GM21526 (cell line): Measurements from ENCODE around the gene DCAF7.

Experiments used
- ATAC-seq: cut with Tn5 transposase; IDR thresholded peaks from one replicate; pipeline ENCODE4 v1.9.1; 2021; ENCODE audit warnings: moderate library complexity; ENCODE audit not compliant: unreplicated experiment, low FRiP score

The DCAF7 gene

DNA sequence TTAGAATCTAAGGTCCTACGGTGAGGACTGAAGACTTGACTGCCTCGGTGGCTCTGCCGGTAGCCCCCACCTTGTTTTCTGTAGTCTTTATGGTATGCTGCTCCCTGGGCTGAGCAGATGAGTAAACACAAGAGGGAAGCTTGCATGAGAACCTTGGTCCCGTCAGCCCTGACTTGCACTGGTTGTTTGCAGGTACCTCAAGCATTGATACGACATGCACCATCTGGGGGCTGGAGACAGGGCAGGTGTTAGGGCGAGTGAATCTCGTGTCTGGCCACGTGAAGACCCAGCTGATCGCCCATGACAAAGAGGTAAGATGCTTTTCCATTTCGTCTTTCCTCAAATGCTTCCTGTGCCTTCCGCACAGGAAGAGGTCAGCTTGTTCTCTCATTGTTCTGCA lies 29.4 kb downstream of the DCAF7 start:
- ATAC-seq, result no peak

DNA sequence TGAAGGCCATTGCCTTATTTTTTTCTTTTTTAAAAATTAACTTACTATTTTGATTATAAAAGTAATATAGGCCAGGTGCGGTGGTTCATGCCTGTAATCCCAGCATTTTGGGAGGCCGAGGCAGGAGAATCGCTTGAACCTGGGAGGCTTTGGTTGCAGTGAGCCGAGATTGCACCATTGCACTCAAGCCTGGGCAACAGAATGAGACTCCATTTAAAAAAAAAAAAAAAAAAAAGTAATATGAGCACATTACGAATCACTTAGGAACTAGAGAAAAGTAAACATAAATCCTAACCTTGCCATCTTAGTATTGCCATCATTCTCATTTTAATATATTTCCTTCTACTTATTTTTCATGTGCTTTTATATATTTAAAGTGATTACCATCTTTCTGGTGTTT lies 37.5 kb downstream of the DCAF7 start:
- no peak for ATAC-seq

DNA sequence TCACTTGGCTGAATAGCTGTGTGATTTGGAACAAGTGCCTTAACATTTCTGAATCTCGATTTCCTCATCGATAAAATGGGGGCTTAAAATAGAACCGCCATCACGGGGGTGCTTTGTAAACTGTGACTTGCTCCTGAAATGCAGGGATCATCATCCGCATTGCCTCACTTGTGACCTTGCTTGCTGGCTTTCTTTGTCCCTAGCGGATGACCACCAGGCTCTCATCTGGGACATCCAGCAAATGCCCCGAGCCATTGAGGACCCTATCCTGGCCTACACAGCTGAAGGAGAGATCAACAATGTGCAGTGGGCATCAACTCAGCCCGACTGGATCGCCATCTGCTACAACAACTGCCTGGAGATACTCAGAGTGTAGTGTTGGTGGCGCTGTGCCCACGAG lies 38.5 kb downstream of the DCAF7 start:
- no peak for ATAC-seq

DNA sequence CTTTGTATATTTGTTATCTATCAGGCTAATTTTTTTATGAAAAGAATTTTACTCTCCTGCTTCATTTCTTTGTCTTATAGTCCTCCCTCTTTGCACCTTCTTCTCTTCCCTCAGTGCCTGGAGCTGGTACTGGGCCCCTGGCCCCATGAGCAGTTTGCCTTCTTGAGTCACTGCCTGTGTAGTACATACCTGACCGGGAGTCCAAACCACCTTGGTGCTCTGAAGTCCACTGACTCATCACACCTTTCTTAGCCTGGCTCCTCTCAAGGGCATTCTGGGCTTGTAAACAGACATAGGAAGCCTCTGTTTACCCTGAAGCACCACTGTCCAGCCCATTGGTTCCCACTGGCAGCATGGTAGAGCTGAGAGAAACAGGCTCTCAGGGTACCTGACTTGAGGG lies 39.4 kb downstream of the DCAF7 start:
- ATAC-seq, result no peak

DNA sequence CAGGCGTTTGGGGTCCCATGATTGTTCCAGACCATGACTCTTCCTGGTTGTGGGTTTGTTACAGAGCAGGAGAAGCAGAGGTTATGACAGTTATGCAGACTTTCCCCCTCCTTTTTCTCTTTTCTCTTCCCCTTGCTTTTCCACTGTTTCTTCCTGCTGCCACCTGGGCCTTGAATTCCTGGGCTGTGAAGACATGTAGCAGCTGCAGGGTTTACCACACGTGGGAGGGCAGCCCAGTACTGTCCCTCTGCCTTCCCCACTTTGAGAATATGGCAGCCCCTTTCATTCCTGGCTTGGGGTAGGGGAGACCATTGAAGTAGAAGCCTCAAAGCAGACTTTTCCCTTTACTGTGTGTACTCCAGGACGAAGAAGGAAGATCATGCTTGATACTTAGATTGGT lies 42.5 kb downstream of the DCAF7 start:
- no peak for ATAC-seq

DNA sequence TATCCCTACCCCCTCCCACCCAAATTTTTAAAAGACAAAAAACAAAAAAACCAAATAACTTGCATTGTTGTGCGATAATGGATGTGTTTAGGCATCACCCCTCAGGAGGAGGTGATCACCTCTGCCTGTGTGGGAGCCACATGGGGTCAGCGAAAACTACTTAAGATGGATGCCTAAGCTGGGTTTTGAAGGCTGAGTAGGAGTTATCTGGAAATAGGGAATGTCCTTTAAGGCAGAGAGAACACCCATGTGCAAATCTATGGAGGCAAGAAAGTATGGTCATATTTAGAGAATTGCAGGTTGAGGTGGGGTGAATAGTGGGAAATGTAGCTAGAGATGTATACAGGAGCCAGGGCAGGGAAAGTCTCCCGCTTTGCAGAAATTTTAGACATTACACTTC lies 44.9 kb downstream of the DCAF7 start:
- no peak for ATAC-seq

DNA sequence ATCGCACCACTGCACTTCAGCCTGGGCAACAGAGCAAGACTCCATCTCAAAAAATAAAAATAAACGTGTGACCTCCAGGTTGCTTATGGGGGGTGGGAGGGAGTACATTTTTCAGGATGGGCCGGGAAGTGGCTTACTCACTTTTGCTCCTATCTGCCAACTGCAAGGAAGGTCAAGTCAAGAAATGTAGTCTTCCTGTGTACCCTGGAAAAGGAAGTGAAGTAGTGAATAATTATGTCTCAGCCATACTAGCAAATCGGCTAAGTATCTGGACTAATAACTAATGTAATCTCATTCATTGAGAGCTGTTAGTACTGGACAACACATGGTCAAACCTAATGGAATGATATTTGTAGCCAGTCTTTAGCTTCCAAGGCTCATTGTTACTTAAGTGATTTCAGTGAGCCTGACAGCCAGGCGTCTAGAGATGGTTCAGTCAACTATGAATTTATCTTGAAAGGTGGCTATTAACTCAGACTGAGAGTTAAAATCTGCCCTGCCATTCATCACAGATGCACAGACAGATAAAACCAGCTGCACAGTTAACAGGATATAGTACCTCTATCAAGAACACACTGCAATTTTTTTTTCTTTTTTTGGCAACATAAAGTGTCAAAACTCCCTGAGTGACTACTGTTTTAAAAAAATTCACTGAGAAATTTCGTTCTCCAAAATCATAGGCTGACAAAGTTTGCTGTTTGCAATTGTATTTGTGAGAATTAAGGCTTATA lies 46.7 kb downstream of the DCAF7 start:
- ATAC-seq, result no peak

DNA sequence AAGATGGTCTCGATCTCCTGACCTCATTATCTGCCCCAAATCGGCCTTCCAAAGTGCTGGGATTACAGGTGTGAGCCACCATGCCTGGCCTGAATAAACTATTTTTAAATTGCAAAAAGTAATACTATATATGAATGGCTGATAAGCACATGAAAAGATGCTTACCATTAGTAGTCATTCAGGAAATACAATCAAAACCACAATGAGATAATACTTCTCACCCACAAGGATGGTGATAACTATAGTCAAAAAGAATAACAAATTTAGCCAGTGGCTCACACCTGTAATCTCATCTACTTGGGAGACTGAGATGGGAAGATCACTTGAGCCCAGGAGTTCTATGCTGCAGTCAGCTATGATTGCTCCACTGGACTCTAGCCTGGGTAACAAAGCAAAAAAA lies 48.0 kb downstream of the DCAF7 start:
- no peak for ATAC-seq

DNA sequence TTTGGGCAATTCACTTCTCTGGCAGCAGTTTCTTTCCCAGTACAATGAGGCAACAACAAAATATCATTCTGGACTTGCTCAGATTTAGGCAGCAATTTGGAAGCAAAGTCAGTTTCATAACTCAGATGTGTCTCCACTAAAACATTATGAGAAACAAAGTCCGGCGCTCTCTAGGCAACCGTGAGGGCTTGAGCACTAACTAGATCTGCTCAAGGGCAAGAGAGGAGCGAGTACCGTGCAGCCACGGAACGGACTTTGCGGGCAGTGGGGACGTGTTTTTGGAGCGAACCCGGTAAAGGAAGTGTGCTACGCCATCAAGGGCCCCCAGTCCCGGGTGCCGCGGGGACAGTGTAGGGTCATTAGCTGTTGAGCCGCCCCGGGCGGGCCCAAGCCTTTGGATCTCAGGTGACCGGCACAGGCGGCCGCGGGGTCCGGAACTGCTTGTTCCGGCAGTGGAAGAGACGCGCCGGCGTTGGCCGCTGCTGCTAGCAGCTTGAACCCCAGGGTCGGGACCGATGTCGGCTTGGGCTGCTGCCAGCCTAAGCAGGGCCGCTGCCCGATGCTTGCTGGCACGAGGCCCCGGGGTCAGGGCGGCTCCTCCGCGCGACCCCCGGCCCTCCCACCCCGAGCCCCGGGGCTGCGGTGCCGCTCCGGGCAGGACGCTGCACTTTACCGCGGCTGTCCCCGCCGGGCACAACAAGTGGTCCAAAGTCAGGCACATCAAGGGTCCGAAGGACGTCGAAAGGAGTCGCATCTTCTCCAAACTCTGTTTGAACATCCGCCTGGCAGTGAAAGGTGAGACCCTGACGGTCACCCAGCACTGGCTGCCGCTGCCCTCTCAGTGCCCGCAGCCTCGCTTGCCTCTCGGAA lies 50.5 kb downstream of the DCAF7 start, which contains the start of gene TACO1:
Gene TACO1, plus strand, starts transcription at position 327 of the 870 bp plus-strand sequence. Its CDS starts 189 bp downstream, at position 516.
- peak; percentile 79 for ATAC-seq

DNA sequence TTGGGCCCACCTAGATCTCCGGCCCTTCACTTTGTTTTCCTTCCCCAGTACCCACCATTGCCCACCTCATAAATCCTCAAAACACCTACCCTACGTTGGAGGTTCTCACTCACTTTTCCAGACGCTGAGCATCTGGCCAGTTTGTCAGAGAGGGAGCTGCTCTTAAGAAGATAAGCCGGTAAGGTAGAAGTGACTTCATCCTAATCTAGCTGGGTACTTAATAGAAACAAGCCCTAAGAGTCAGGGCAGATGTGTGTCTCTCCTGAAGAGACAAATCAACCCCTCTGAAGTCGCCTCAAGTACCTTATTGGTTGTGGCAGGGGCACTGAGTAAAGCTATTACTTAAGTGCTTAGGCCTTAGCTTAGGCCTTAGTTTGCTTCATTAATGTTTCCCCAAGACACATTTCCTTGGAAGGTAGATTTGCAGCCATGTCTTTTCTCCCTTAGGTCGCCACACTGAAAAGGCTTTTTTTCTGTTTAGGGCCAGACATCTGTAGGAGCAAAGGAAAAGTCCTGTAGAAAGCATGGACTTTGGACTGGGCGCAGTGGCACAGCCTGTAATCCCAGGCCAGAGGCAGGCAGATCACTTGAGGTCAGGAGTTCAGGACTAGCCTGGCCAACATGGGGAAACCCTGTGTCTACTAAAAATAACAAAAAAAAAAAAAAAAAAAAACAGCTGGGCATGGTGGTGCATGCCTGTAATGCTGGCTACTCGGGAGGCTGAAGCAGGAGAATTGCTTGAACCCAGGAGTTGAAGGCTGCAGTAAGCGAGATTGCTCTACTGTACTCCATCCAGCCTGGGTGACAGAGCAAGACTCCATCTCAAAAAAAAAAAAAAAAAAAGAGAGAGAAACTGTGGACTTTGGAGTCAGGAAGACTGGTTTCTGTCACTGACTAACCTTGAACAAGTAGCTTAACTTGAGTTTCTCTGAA lies 51.4 kb downstream of the DCAF7 start:
- ATAC-seq, result no peak

DNA sequence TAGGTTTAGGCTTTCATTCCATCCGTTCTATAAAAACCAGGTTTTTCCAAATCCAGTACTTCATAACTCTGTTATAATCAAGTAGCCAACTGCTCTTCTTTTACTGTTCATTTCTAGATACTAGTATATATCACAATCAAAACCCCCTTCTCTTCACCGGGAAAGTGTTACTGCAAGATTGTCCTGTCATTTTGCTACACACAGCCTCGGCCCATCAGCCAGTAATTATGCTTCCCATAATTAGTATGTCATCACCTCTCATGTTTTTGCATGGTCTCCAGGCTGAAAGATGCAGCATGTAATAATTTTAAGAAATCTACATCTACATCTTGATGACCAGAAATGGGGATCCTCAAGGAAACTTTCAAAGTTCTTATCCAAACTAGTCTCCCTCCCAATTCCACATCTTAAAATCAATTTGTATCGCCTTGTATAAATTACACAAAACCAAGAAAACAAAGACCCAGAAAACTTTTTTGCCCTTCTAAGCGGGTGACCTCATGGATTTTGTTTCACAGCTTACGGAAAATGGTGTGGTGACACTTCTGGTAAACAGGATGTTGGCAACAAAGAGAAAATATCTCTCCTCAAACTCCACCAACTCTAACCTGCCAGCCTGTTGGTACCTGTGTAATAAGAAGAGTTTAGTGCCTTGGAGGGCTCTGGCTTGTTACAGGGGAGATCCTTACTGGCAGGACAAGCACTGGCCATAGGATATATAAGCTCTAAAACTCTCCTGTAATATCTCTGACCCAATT lies 59.7 kb downstream of the DCAF7 start:
- no peak for ATAC-seq

DNA sequence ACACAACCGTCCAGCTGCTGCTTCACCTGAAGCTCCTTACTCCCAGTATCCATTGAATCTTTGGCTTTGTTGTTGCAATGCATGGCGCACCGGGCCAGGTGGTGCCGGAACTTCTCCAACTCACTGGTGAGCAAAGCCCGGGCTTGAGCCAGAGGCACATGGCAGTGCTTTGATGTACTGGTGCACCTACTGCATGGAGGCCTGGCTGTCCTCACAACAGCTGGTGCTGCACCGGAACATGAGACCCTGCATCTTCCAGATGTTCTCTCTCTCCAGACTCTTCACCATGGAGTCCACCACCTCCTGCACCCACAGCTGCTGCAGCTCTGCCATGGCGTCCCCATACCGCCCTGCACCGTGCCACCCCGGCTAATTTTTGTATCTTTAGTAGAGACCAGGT lies 60.6 kb downstream of the DCAF7 start:
- no peak for ATAC-seq

DNA sequence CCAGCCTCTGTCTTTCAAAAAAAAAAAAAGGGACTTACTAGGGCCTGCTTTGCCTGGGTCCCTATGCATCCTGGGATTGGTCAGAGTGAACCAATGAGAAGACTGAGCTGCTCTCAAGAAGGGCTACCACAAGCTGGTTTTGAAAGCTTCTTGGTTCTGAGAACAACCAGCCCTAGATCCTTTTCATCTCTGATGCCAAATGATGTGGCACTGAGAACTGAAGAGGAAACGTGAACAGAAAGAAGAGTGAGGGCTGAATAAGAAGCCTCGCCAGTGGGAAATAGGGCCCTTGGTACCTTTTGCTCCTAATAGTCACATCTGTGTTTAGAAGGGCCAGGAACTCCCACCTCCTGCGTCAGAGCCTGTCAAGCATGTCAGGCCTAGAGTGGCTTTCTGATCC lies 61.1 kb downstream of the DCAF7 start:
- ATAC-seq, result no peak

DNA sequence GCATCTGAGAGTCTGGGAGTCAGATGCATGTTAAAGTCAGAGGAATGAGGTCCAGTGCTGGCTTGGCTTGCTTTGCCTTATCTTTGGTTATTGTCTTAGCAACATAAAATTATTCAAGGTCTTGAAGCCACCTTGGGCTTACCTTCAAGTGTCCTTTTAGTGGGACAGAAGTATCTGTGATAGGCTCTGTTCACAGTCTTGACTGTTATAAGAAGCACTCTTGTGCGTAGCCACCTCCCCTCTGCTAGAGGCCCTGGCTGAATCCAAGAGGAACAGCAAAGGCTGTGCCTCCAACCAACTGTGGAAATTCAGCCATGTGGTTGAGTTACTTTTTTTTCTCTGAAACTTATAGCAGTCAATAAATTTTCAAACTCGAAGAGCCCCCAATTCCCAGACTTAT lies 63.4 kb downstream of the DCAF7 start:
- no peak for ATAC-seq

DNA sequence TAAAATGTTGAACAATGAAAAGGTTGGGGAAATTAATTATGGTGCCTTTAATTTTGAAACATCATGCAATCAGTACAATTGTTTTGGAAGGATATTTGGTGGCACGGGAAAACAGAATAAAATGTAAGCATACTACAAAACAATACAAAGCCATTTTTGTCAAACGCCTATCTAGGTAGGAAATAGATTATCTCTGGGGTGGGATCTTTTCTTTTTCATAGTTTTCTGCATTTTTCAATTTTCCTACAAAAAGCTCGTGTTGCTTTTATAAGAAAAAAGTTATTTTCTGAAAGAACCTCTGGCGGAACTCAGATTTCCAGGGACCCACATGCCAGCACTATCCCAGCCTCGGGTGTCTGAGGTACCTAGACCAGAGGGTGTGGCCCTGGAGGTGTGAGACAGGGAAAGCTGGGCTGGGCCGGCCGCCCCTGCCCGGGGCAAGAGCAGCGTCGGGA lies 71.0 kb downstream of the DCAF7 start:
- ATAC-seq, result no peak

DNA sequence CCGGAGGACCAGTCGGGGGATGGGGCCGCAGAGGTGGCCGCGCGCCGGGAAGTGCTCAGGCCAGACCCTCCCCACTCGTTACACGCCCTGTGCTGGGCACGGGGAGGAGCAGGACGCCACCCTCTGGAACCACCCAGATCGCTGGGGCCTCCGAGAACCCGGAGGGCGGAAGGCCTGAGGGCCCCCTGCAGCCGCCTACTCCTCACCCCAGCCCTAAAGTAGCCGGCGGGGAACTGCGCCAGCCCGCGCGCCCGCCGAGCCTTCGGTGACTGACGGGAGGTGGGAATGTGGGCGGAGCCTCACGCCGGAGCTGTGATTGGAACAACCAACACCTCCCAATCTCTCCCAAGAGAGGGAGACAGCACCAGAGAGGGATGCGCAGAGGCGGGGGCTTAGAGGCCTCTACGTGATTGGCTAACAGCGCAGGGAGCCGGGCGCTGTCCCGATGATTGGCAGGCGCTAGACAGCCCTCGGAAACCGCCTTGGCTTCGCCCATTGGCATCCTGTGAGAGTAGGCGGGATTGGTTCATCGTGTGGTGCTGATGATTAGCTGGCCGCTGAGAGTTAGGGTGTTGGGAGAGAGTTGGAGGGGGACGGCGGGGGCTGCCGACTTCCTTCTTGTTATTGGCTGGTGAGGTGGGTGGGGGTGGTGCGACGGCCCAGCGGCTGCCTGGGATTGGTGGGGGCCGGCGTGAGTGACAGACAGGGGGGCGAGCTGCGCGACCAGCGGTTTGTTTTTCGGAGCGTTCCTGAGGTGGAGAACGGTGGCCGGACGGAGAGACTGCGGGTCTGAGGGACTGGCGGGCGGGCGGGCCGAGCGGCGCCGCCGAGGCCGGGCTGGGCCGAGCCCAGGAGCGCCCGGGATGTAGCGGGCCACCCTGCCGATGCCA lies 71.7 kb downstream of the DCAF7 start, which contains the start of gene MAP3K3:
Gene MAP3K3, plus strand, starts transcription at position 734 of the 890 bp plus-strand sequence. CDS start 343 bp downstream, outside the sequence.
- peak; percentile 89 for ATAC-seq

DNA sequence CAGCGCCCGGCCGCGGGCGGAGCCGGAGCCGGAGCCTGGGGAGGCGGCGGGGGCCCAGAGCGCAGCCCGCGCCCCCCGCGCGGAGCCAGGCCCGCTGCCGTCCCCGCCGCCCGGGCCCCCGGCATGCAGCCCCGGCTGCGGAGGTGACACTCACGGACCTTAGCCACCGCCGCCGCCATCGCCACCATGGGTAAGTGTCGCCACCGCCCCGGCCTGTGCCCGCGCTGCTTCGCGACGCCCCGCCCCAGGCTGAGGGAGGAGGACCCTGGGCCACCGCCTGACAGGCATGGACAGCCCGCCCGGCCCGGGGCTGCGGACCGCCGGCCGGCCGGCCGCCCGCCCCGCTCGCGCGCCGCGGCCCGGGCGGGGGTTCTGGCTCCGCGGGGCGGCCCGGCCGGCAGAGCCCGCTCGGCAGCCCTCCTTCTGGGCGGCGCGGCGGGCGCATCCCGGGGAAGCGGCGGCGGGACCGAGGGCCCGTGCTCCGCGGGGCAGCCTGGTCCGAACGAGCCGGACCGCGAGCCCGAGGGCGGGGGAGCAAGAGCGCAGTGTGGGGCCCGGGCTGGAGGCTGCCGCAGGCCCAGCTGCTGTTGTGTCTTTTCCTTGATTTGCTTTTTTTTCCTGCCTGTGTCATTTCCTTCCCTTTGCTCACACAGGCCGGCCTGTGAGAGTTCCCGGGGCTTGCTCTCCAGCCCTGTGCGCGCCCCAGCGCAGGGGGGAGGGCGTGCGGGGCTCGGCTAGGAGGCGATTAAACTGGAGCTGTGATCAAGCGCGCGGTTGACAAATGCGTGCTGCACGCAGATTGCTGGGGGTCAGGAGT lies 72.5 kb downstream of the DCAF7 start:
- ATAC-seq, result peak; percentile 26
